ENCODE data around the gene AJUBA.
A peak's percentile ranks its signal among the peaks of the same experiment; 100 is the strongest.
"Not testable (repeated sequence)": the region's sequence is repeated elsewhere in the genome, so short reads cannot be mapped to it uniquely, and the experiment has no call there.

The AJUBA gene

GRCh38 chr14:23009483-23009938 lies 27.2 kb upstream of the AJUBA start:
- Histone ChIP-seq H3K27ac (peak overlapping the region; percentile 83 to 85), H3K27me3 (no peaks in the 10 kb centered on the region), H3K9me3 (no peaks in the 10 kb centered on the region), H3K36me3 (no peaks in the 10 kb centered on the region), H3K4me1 (peaks cover 0 to 23% (median 14%) of the 10 kb centered on the region in 4 donors), H3K4me3 (peak overlapping the region; percentile 53 to 64)
- intact Hi-C loops (cut with DNase I; ENCODE audit: low total_unique reads) = no loop called here
- no peak for TF ChIP-seq CTCF (IDR thresholded peaks at IDR 0.05)
- no peak for DNase-seq

GRCh38 chr14:23008831-23009230 lies 26.5 kb upstream of the AJUBA start:
- no peak overlapping the region for H3K4me3 ChIP-seq
- no peak overlapping the region for H3K27ac ChIP-seq
- intact Hi-C loops (cut with DNase I; ENCODE audit: low total_unique reads) = no loop called here

GRCh38 chr14:23006544-23007419 lies 24.4 kb upstream of the AJUBA start:
- DNase-seq = peak; percentile 95 to 98
- H3K4me1 ChIP-seq = peaks cover 0 to 23% (median 14%) of the 10 kb centered on the region in 4 donors
- H3K9me3 ChIP-seq = no peaks in the 10 kb centered on the region
- no peaks in the 10 kb centered on the region for H3K36me3 ChIP-seq
- peak overlapping the region; percentile 92 for H3K27ac ChIP-seq
- peak overlapping the region; percentile 64 to 65 for H3K4me3 ChIP-seq
- no peaks in the 10 kb centered on the region for H3K27me3 ChIP-seq
- peak in 1 of 2 experiments; percentile 25 for TF ChIP-seq CTCF (IDR thresholded peaks at IDR 0.05)
- intact Hi-C loops (cut with DNase I; ENCODE audit: low total_unique reads) = no loop called here

More at GRCh38 chr14:23008831-23009230, 26.5 kb upstream of the AJUBA start:
- Histone ChIP-seq H3K27me3 (no peaks in the 10 kb centered on the region), H3K4me1 (peaks cover 0 to 23% (median 14%) of the 10 kb centered on the region in 4 donors), H3K9me3 (no peaks in the 10 kb centered on the region), H3K36me3 (no peaks in the 10 kb centered on the region)
- no peak for DNase-seq
- TF ChIP-seq CTCF (IDR thresholded peaks at IDR 0.05) = no peak

GRCh38 chr14:23006188-23006534 lies 23.8 kb upstream of the AJUBA start:
- H3K4me3 ChIP-seq = peak overlapping the region; percentile 64 to 65
- no peaks in the 10 kb centered on the region for H3K9me3 ChIP-seq
- H3K27me3 ChIP-seq = no peaks in the 10 kb centered on the region
- H3K36me3 ChIP-seq = no peaks in the 10 kb centered on the region
- TF ChIP-seq CTCF (IDR thresholded peaks at IDR 0.05) = no peak
- peak overlapping the region; percentile 92 for H3K27ac ChIP-seq
- intact Hi-C loops (cut with DNase I; ENCODE audit: low total_unique reads) = no loop called here
- no peak for DNase-seq
- peaks cover 0 to 23% (median 14%) of the 10 kb centered on the region in 4 donors for H3K4me1 ChIP-seq

GRCh38 chr14:23005451-23006187 lies 23.3 kb upstream of the AJUBA start:
- Histone ChIP-seq H3K27ac (peak overlapping the region; percentile 92), H3K4me1 (peaks cover 0 to 23% (median 14%) of the 10 kb centered on the region in 4 donors), H3K4me3 (no peak overlapping the region), H3K27me3 (no peaks in the 10 kb centered on the region), H3K9me3 (no peaks in the 10 kb centered on the region), H3K36me3 (no peaks in the 10 kb centered on the region)
- no peak for TF ChIP-seq CTCF (IDR thresholded peaks at IDR 0.05)
- intact Hi-C loops (cut with DNase I; ENCODE audit: low total_unique reads) = no loop called here
- no peak for DNase-seq

GRCh38 chr14:23004274-23004673 lies 21.9 kb upstream of the AJUBA start:
- intact Hi-C loops (cut with DNase I; ENCODE audit: low total_unique reads); H3K27me3 ChIP-seq; H3K36me3 ChIP-seq; H3K27ac ChIP-seq; H3K4me3 ChIP-seq; H3K9me3 ChIP-seq; DNase-seq: not testable (repeated sequence)
- peaks cover 0 to 18% (median 12%) of the 10 kb centered on the region in 4 donors for H3K4me1 ChIP-seq

Measured in tibial artery (tissue), 4 donors.